ENCODE results near the gene ASCC2. TPM values are rescaled to one million over a fixed set of nuclear protein-coding genes. Genes with fewer than 3 reads are reported as not detected.

Gene ASCC2
- polyA plus RNA-seq, 1 experiment = 62.6 TPM

GRCh38 chr22:29801153-29801552, 36.9 kb downstream of the ASCC2 start:
- ChIA-PET CTCF (interaction anchor here (0.6 to 1.3 kb wide), 3 partner anchors 16 to 28 kb away, joined by 3 to 4 read pairs (median 3); no protein-coding TSS in a partner anchor), POLR2A (no interaction called here)
- TF ChIP-seq, protein P1, sequence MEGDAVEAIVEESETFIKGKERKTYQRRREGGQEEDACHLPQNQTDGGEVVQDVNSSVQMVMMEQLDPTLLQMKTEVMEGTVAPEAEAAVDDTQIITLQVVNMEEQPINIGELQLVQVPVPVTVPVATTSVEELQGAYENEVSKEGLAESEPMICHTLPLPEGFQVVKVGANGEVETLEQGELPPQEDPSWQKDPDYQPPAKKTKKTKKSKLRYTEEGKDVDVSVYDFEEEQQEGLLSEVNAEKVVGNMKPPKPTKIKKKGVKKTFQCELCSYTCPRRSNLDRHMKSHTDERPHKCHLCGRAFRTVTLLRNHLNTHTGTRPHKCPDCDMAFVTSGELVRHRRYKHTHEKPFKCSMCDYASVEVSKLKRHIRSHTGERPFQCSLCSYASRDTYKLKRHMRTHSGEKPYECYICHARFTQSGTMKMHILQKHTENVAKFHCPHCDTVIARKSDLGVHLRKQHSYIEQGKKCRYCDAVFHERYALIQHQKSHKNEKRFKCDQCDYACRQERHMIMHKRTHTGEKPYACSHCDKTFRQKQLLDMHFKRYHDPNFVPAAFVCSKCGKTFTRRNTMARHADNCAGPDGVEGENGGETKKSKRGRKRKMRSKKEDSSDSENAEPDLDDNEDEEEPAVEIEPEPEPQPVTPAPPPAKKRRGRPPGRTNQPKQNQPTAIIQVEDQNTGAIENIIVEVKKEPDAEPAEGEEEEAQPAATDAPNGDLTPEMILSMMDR (IDR thresholded peaks at IDR 0.05; ENCODE audit: insufficient read depth, low read depth, low read length) = no peak
- DNase-seq (ENCODE audit: low read depth) = no peak
- peaks cover 36% of the 10 kb centered on the region for H3K36me3 ChIP-seq (ENCODE audit: control insufficient read depth, insufficient read depth, low read length)
- no peak overlapping the region for H3K4me3 ChIP-seq (ENCODE audit: low read depth, low read length)
- no peaks in the 10 kb centered on the region for H3K27me3 ChIP-seq (ENCODE audit: control insufficient read depth, insufficient read depth, low read length)

DNA sequence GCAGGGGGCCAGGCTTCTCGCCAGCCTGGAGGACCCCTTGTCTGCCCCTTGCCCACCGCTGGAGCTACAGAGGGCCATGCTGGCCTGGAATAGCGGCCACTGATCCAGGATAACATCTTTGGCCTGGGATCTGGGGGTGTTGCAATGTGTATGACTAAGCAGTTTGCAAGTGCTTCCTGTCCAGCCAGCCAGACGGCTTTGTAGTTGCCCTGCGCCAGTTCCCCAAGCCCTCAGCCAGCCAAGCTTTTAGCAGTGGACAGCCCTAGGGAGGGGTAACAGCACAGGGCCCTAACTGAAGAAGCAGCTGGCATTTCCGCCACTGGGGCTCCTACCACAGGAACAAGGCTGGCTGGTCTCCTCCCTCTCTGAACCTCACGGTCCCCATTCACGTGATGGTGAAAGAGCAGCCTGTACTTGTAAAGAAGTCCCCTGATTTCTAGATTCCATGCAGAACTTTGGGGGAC, 38.8 kb downstream of the ASCC2 start:
- Histone ChIP-seq H3K27me3 (ENCODE audit: control insufficient read depth, insufficient read depth, low read length) (no peaks in the 10 kb centered on the region), H3K4me3 (ENCODE audit: low read depth, low read length) (no peak overlapping the region), H3K36me3 (ENCODE audit: control insufficient read depth, insufficient read depth, low read length) (peaks cover 23% of the 10 kb centered on the region)
- TF ChIP-seq, protein P1 (IDR thresholded peaks at IDR 0.05; ENCODE audit: insufficient read depth, low read depth, low read length) = peak; percentile 27
- ChIA-PET POLR2A (no interaction called here), CTCF (interaction anchor here (0.9 to 1.6 kb wide), 4 partner anchors 17 to 206 kb away, joined by 3 to 5 read pairs (median 4); no protein-coding TSS in a partner anchor)
- peak; percentile 68 for DNase-seq (ENCODE audit: low read depth)

DNA sequence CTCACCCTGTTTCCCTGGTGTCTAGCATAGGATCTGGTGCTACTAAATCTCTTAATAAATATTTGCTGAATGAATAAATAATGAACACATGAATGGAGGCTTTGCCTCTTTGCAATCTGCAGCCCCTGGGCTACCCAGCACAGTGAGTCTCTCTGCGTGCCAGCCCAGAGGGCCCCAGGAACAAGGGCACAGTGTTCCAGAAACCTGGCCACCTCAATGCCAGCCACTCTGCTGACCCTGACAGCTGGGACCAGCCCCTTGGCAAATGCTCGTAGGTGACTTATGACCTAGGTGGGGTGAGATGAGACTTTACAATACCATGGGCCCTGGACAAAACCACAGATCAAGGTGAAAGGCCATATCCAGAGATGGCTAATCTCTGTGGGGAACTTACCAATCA, 39.3 kb downstream of the ASCC2 start:
- no peaks in the 10 kb centered on the region for H3K27me3 ChIP-seq (ENCODE audit: control insufficient read depth, insufficient read depth, low read length)
- POLR2A ChIA-PET = no interaction called here
- CTCF ChIA-PET = interaction anchor here (0.9 to 1.6 kb wide), 3 partner anchors 17 to 206 kb away, joined by 3 to 4 read pairs (median 3); no protein-coding TSS in a partner anchor
- peaks cover 21% of the 10 kb centered on the region for H3K36me3 ChIP-seq (ENCODE audit: control insufficient read depth, insufficient read depth, low read length)
- DNase-seq (ENCODE audit: low read depth) = no peak
- no peak overlapping the region for H3K4me3 ChIP-seq (ENCODE audit: low read depth, low read length)
- TF ChIP-seq, protein P1 (IDR thresholded peaks at IDR 0.05; ENCODE audit: insufficient read depth, low read depth, low read length) = no peak

DNA sequence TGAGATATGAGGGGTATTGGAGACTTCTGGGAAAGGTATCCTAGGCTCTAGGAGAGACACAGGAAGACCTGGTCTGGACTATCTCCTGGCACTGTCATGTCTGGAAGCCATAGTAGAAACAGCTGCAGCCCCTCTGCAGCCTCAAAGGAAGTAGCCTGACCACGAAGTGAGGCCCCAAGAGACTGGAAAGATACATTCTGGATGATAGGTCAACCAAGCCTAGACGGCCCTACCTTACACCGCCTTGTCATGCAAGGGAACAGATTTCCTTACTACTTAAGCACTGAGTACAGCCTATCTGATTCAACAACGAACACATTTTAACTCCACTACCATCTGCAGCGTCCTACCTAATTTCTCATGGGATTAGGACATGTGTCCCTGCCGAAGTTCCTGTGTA, 39.8 kb downstream of the ASCC2 start:
- TF ChIP-seq, protein P1 (IDR thresholded peaks at IDR 0.05; ENCODE audit: insufficient read depth, low read depth, low read length) = no peak
- no peak for DNase-seq (ENCODE audit: low read depth)
- no peak overlapping the region for H3K4me3 ChIP-seq (ENCODE audit: low read depth, low read length)
- H3K36me3 ChIP-seq (ENCODE audit: control insufficient read depth, insufficient read depth, low read length) = peaks cover 23% of the 10 kb centered on the region
- POLR2A ChIA-PET = no interaction called here
- CTCF ChIA-PET = interaction anchor here (1.2 to 1.6 kb wide), 2 partner anchors 192 to 207 kb away, joined by 3 to 4 read pairs; no protein-coding TSS in a partner anchor
- H3K27me3 ChIP-seq (ENCODE audit: control insufficient read depth, insufficient read depth, low read length) = no peaks in the 10 kb centered on the region

DNA sequence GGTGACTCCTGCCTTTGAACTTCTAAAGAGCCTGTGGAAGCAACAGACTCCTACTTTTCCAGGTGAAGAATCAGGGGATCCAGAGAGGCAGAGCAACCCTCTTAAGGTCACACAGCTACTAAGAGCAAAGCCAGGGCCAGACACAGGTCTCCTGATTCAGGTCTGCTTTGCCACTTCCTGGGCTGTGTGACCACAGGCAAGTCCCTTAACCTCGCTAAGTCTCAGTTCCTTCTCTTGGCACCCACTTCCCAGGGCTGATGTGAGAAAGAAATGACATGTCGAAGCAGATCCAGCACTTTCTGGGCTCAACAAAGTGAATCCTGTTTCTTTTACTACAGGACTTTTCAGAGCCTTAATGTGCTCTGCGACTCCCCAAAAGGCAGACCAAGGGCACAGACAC, 40.7 kb downstream of the ASCC2 start:
- no peak for DNase-seq (ENCODE audit: low read depth)
- ChIA-PET POLR2A (interaction anchor here (0.6 kb wide), 1 partner anchor 419 kb away, joined by 7 read pairs; no protein-coding TSS in a partner anchor), CTCF (interaction anchor here (2.5 kb wide), 1 partner anchor 25 kb away, joined by 9 read pairs; no protein-coding TSS in a partner anchor)
- Histone ChIP-seq H3K36me3 (ENCODE audit: control insufficient read depth, insufficient read depth, low read length) (peaks cover 25% of the 10 kb centered on the region), H3K4me3 (ENCODE audit: low read depth, low read length) (no peak overlapping the region), H3K27me3 (ENCODE audit: control insufficient read depth, insufficient read depth, low read length) (no peaks in the 10 kb centered on the region)
- TF ChIP-seq, protein P1 (IDR thresholded peaks at IDR 0.05; ENCODE audit: insufficient read depth, low read depth, low read length) = no peak
